AG09319 (cell line): ENCODE data around the gene IQCC.

ENCODE experiments used
- DNase-seq: peaks from one replicate; pipeline ENCODE4 v3.0.0-alpha.2; 2010; ENCODE audit warnings: low read depth; ENCODE audit errors: extremely low read depth
- CTCF ChIP-seq: IDR thresholded peaks from 2 replicates; pipeline ENCODE4 v1.5.1; 2011; ENCODE audit warnings: low read depth, mild to moderate bottlenecking, inconsistent platforms, low read length, moderate library complexity

IQCC gene

DNA sequence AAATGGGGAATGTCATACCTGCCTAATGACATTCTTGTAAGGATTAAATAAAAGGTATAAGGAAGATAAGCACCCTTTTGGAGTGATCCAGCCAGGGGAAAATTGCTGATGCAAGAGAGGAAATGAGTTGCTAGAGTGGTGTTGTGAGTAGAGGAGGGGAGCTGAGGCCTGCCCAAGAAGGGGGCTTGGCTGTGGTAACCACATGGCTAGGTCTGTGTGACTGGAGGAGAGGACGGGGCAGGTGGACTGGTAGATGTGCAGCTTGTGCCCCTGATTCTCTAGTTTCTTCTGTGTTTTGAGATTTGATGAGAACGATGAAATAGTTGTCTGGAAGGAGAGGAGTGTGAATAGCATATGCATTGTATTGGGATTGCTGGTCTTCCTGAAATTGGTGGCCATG lies 19.4 kb upstream of the IQCC start:
- TF ChIP-seq CTCF = no peak
- DNase-seq = no peak

DNA sequence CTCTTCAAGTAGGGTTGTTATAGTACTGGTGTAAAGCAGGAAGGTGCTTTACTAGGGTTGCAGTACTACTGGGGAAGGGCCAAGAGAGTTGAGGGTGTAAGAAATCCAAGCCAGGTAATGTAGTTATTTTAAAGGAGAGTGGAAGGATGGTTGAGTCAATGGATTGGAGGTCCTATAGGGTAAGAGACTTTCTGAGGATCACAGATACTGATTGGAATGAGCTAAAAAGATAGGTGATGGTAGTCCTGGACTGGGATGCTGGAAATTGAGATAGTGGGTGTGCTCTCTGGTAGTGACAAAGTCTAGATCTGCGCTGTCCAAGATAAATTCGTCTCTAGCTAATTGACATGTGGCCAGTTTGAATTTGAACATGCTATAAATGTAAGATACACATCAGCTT lies 19.0 kb upstream of the IQCC start:
- DNase-seq = no peak

DNA sequence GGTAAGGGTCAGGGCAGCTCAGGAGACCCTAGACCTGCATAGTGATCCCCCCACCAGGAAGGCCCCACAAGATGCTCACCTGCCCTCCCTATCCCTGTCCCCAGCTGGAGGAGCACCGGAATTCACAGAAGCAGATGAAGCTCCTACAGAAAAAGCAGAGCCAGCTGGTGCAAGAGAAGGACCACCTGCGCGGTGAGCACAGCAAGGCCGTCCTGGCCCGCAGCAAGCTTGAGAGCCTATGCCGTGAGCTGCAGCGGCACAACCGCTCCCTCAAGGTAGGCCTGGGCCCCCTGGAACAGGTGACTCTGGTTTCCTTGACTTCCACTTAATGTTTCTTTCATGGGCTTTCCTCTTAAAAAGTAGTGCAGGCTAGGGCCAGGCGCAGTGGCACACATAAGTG lies 17.6 kb upstream of the IQCC start:
- TF ChIP-seq CTCF = no peak
- no peak for DNase-seq

More for the DNA sequence above, 19.0 kb upstream of the IQCC start:
- TF ChIP-seq CTCF = no peak

DNA sequence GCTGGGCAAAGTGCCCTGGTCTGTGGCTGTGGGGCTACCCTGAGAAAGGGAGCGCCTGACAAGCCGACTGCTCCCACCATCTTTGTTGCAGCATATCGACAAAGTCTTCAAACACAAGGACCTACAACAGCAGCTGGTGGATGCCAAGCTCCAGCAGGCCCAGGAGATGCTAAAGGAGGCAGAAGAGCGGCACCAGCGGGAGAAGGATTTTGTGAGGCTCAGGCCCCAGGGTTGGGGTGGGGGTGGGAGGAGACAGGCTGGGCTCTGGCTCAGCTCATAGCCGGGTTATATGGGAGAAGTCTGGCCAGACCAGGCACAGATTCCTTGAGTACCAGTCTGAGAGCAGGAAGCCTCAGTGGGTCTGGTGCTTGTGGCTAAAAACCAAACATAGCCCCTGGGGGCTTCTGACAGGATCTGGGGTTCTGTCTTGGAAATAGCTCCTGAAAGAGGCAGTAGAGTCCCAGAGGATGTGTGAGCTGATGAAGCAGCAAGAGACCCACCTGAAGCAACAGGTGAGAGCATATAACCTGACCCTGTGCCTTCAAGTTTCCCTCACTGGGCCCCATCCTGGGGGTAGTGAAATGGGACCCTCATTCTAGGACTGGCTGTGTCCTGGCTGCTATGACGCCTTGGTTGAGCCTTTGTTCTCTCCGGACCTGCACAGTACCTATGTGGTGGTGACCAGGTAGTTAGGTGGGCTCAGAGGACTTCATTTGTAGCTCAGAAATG lies 13.1 kb upstream of the IQCC start:
- DNase-seq = no peak
- TF ChIP-seq CTCF = no peak

- no peak for TF ChIP-seq CTCF
- DNase-seq = no peak
These were observed 10.5 kb upstream of the IQCC start for GRCh38 chr1:32194984-32195383.

GRCh38 chr1:32195531-32195930 lies 9.9 kb upstream of the IQCC start:
- no peak for DNase-seq
- no peak for TF ChIP-seq CTCF

DNA sequence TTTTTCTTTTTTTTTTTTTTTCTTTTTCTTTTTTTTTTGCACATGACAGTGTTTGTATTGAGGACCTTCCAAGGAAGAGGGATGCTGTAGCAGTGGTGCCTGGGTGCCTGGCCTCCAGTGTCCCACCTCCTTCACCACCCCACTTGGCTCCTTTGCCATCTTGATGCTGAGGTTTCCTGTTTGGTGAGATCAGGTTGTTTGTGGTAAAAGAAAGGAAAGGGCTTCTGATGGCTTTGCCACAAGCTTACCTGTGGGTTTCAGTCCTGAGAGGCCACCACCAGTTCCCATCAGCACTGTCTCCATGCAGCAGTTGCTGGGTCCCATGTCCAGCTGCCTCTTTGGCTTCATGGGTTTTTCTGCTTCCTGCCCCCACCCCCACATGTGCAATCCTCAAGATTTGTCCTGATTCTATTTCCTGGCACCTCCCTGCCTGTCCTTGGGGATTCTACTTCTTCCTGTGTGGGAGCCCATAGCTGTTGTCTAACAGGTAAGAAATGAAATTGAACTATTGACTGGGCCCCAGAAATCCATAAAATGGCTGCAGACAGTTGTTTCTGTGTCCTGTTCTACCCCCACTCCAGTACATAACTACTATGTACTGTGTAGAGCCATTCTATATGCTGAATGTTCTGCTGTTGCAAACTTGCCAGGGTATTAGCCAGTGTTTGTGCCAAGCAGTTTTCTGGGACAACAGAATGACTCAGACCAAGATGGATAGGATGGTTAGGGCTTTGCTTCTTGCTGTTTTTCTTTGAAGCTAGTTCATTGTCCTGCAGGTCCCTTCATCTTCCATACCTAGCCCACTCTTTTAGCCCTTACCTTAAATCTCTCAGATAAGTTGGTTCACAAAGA lies 9.3 kb upstream of the IQCC start:
- DNase-seq = no peak
- TF ChIP-seq CTCF = no peak
